ENCODE data around the gene PRIMPOL. TPM values are rescaled to one million over a fixed set of nuclear protein-coding genes. Genes with fewer than 3 reads are reported as not detected.

Gene PRIMPOL
- total RNA-seq, 1 experiment from 2014 or later = 8.3 TPM

GRCh38 chr4:184648313-184649025 lies 1.1 kb upstream of the PRIMPOL start:
- no peaks in the 10 kb centered on the region; the same call in 1 of the 2 replicates for H3K36me3 Mint-ChIP-seq
- H3K27me3 Mint-ChIP-seq (ENCODE audit: low read depth) = no peaks in the 10 kb centered on the region
- H3K4me3 Mint-ChIP-seq = peak overlapping the region; percentile 88
- peak overlapping the region; percentile 78 for H3K27ac Mint-ChIP-seq
- H3K4me1 Mint-ChIP-seq = peaks cover 66% of the 10 kb centered on the region
- DNase-seq (ENCODE audit: low spot score) (peak; percentile 45), ATAC-seq (no peak)
- H3K9me3 Mint-ChIP-seq = no peaks in the 10 kb centered on the region
- ChIA-PET CTCF (interaction anchor here (1.2 to 2.2 kb wide), 4 partner anchors 86 to 384 kb away, joined by 4 to 12 read pairs (median 6); partner anchors contain the start of genes CENPU and IRF2), POLR2A (interaction anchor here (0.5 to 2.8 kb wide), 5 partner anchors 32 to 174 kb away, joined by 3 to 11 read pairs (median 3); partner anchors contain the start of genes CENPU and IRF2)
- TF ChIP-seq ELF4 (CRISPR knock-in tag; IDR thresholded peaks at IDR 0.05; ENCODE audit: low read depth) (no peak), TEAD1 (CRISPR knock-in tag; IDR thresholded peaks at IDR 0.05) (no peak), SMAD3 (CRISPR knock-in tag; IDR thresholded peaks at IDR 0.05; ENCODE audit: borderline replicate concordance) (peak; percentile 62; the same call in 1 of the 2 replicates), HMGXB4 (CRISPR knock-in tag; IDR thresholded peaks at IDR 0.05) (0 out of 2 replicates have a peak, but pooled peaks have one; percentile 63), E2F5 (CRISPR knock-in tag; IDR thresholded peaks at IDR 0.05) (0 out of 2 replicates have a peak, but pooled peaks have one; percentile 40), ZNF423 (CRISPR knock-in tag; IDR thresholded peaks at IDR 0.05) (no peak), ZNF416 (CRISPR knock-in tag; IDR thresholded peaks at IDR 0.05) (no peak), ZNF512 (CRISPR knock-in tag; IDR thresholded peaks at IDR 0.05; ENCODE audit: borderline replicate concordance) (no peak), JUN (CRISPR knock-in tag; IDR thresholded peaks at IDR 0.05) (no peak), KAT7 (CRISPR knock-in tag; IDR thresholded peaks at IDR 0.05; ENCODE audit: borderline replicate concordance) (0 out of 2 replicates have a peak, but pooled peaks have one; percentile 19), ESRRA (CRISPR knock-in tag; IDR thresholded peaks at IDR 0.05; ENCODE audit: borderline replicate concordance) (no peak), NFE2L1 (CRISPR knock-in tag; IDR thresholded peaks at IDR 0.05) (0 out of 2 replicates have a peak, but pooled peaks have one; percentile 35), USF1 (CRISPR knock-in tag; IDR thresholded peaks at IDR 0.05) (no peak), USF2 (CRISPR knock-in tag; IDR thresholded peaks at IDR 0.05) (no peak), ZNF232 (CRISPR knock-in tag; IDR thresholded peaks at IDR 0.05) (peak; percentile 59; the same call in 1 of the 2 replicates), AFF4 (CRISPR knock-in tag; IDR thresholded peaks at IDR 0.05; ENCODE audit: borderline replicate concordance) (no peak), MXD4 (CRISPR knock-in tag; IDR thresholded peaks at IDR 0.05; ENCODE audit: borderline replicate concordance) (no peak), SP1 (CRISPR knock-in tag; conservative IDR thresholded peaks at IDR 0.05) (0 out of 2 replicates have a peak, but pooled peaks have one; percentile 34), ZBTB43 (CRISPR knock-in tag; IDR thresholded peaks at IDR 0.05) (0 out of 2 replicates have a peak, but pooled peaks have one; percentile 59), MAX (CRISPR knock-in tag; IDR thresholded peaks at IDR 0.05) (0 out of 2 replicates have a peak, but pooled peaks have one; percentile 29)
